ENCODE data around the gene CCDC191.

Gene CCDC191

GRCh38 chr3:114058646-114059045, 2.3 kb upstream of the CCDC191 start:
- DNase-seq = no peak

DNA sequence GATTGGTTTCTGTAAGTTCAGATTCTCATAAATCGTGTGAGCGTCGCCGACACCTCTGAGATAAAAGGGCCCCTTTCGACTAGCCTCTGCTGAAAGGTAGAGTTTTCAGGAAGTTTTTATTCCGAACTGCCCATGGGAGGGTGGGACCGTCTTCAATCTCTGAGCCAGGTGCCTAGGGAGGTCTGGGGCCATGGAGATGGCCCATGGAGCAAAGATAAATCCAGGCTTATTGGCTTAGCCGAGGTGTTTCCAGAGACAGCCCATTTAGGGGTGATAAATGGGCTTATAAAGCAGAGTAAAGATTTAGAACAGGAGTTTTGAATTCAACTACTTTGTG, 653 bp upstream of the CCDC191 start:
- DNase-seq = peak in 1 of 2 experiments; percentile 56

- no peak for DNase-seq
Measured at GRCh38 chr3:114052216-114052615, 4.1 kb downstream of the CCDC191 start.

DNA sequence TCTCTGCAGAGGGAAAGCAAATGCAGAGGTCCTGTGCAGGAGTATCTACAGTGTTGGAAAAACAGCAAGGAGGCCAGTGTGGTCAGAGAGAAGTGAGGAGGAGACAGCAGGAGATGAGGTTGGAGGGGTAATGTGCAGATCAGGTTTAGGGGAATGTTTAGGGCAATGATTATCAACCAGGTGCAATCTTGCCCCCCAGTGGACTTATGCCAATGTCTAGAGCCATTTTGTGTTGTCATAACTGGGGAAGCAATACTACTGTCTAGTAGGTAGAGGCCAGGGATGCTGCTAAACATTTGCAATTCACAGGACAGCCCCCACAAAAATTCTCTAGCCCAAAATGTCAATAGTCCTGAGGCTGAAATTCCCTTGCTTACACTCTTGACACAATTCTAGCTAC, 13.1 kb downstream of the CCDC191 start:
- no peak for DNase-seq

- no peak for DNase-seq
Measured at GRCh38 chr3:114035896-114036295, 20.4 kb downstream of the CCDC191 start.

- DNase-seq = no peak
Measured at GRCh38 chr3:114034787-114035545, 21.4 kb downstream of the CCDC191 start.

DNA sequence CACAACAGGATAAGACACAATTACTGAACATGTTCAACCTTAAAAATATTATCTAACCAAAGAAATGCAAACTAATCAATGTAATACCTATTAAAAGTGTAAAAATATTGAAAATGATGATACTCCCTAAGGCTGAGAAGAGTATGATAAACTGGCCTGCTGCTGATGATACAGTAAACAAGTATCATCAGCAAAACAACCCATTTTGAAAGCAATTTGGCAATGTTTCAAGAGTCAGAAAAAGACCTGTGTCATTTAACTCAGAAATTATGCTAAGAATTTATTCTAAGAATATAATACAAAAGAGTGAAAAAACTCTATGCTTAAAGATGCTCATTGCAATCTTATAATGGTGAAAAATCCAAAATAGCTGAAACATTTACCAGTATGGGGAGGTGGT, 22.1 kb downstream of the CCDC191 start:
- no peak for DNase-seq

DNA sequence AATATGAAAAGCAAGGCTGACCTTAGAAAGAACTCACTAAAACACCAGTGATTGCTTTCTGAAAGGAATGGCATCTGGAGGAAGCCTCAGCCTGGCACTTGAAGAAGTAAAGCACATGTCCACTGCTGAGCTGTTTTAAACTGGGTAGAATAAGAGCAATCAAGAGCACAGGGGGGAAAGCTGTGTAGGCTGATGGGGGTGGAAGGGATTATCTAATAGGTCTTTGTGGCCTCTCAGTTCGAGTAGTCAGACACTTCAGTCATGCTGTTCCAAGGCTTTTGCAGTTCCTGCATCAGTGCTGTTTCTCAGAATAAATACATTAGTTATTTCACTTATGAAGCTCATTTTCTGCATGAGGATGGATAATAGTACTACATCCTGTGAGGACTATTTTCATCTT, 22.6 kb downstream of the CCDC191 start:
- DNase-seq = no peak

DNA sequence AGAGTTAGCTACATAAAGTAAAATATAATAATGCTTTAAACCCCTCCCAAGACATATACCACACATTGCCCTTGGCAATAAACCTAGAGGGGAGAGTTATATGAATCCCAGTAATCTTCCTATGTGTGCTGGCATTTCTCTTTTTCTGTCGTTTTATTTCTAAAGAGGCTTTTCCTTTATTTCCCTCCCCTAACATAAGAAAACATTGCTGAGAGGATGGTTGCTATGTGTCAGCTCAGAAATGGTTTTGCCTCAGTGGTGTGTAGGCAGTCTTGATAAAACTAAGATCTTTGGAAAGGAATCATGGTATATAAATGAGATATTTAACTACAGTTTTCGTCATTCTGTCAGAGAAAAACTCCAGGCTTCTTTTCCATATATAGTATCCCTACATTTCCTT, 30.0 kb downstream of the CCDC191 start:
- no peak for DNase-seq

DNA sequence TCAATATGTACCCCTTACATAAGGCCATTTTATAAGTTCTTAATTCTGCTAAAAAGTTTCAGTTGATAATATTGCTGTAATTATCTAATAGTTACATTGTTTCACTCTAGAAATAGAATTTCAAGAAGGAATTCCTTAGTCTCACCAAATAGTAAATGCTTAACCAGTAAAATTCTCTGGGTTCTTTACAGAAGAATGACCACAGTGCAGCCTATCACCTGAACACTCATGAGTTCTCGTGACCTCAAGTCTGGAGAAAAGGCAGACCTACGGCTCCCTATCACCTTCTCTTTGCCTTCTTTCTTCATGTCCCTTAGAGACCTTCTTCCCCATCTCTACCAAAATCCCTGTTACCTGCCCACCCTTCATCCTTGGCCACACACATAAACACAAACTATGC, 30.9 kb downstream of the CCDC191 start:
- no peak for DNase-seq

- DNase-seq = peak in 1 of 2 experiments; percentile 22
Measured at GRCh38 chr3:114022145-114022802, 34.1 kb downstream of the CCDC191 start.

GRCh38 chr3:114020907-114021306, 35.4 kb downstream of the CCDC191 start:
- DNase-seq = no peak

- DNase-seq = no peak
Measured at GRCh38 chr3:114019486-114019885, 36.8 kb downstream of the CCDC191 start.

GRCh38 chr3:114014211-114014610, 42.1 kb downstream of the CCDC191 start:
- DNase-seq = no peak

DNA sequence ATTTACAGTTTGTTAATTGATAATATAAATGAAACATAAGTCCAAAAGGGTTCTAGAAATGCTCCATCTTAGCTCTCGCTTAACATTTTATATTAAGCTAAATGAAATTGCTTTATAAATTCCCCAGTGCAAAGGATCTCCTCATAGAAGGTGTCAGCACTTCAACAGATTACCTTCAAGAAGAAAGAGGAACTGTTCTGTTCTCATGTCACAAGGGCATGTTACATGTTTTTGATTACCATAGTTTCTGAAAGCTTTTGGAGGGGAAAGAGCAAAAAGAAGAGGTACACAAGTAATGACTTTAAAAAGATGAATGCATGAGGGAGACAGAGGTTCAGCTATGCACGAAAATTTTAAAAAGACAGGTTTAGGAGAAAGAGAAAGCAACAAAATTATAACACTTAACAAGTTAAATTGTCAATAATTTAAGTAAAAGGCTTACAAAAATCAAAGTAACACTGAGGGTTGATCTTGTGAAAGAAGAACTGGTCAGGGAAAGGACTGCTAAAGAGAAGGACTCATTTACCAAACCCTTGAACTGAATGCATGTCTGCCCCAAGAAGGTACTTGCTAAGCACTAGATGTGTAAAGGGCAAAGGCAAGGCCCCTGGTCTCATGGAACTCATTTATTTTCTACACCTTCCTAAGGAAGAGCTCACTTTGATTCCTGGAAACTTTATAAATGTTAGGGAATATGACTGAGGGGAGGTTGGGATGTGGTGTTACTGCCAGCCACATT, 45.1 kb downstream of the CCDC191 start:
- peak in 1 of 2 experiments; percentile 31 for DNase-seq

DNA sequence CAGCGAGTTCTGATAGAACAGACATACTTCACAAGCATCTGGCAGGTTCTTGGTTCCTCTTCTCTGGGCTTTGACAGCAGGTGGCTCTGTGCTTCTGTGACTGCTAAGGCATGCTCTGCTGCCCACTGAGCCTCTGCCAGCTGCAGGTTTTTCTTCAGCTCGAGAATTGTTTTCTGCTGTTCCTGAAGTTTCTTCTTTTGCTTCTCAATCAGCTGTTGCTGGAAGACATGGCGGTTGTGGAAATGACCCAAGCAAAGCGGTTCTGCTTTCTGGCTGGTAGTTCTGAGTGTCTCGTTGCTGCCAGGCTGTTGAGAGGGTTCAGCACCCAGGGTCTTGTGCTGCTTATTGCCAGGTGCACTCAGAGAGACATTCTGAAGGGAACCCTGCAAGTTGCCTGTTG, 50.8 kb downstream of the CCDC191 start:
- DNase-seq = no peak

DNA sequence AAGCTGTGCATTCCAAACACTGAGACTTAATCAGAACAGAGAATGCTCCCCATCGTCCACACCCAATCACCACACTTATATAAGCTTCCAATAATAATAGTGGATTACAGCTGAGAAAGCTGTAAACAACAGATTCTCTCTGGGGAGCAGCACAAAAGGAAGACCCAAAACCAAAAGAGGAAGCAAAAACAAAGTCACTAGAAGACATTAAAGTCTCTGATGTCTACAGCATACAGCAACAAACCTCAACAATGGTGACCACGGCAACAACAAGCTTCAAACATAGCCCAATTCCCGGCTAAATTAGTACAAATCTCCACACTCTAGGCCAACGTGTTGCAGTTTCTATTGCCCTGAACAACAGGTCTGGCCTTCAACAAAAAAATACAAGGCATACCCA, 70.8 kb downstream of the CCDC191 start:
- peak; percentile 60 to 63 for DNase-seq

GRCh38 chr3:113983544-113983943, 72.8 kb downstream of the CCDC191 start:
- no peak for DNase-seq

DNA sequence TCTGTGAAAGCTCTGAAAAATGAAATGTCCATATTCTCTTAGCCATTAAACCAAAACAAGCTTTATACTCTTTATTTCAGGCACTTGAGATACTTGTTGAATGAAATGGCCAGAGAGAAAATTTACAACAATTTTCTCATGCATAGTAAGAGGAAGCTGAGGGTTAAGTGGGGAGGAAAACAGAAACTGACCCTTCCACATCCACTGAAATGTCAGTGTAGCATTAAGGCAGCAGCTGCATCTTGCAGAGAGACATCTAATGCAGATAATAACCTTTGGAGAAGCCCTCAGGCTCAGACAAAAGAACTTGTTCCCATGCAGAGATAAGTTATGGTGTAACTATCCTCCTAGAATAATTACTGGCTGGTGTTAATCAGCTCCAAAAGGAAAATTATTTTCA, 74.5 kb downstream of the CCDC191 start:
- peak in 1 of 2 experiments; percentile 8 for DNase-seq

DNA sequence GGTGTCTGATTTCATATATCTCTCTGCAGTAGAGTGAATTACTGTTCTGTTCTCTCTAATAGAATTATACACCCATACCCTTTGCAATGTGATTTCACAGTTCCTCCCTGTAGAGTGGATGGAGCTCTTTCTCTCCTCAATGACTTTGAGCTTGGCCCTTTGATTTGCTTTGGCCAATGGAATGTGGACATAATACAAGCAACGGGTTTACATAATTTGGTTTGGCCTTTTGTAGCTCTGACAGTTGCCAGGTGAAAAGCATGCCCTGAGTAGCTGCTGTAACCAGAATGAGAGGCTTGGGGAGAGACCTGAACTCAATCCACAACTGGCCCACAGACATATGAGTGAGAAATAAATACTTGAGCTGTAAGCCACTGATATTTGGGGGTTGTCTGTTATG, 76.4 kb downstream of the CCDC191 start:
- DNase-seq = no peak

- no peak for DNase-seq
Measured at GRCh38 chr3:113977822-113978221, 78.5 kb downstream of the CCDC191 start.

GRCh38 chr3:113968986-113969385, 87.3 kb downstream of the CCDC191 start:
- DNase-seq = no peak

DNA sequence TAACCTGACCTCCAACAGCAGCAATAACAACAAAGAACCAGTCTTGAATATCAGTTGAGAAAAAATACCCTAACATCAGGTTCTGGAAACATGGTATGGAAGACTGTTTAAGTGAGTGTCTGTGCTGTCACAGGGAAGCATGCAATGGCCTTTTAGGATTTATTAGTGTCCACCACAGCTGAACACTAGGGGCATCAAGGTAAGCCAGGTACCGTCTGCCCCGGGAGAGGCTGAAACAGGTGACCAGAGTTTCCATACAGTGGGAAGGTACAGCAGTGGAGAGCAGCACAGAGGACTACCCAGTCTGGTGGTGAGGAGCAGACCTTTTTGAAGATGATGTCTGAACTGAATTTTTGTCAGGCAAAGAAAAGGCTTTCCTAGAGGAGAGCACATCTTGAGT, 90.2 kb downstream of the CCDC191 start:
- DNase-seq = no peak

DNA sequence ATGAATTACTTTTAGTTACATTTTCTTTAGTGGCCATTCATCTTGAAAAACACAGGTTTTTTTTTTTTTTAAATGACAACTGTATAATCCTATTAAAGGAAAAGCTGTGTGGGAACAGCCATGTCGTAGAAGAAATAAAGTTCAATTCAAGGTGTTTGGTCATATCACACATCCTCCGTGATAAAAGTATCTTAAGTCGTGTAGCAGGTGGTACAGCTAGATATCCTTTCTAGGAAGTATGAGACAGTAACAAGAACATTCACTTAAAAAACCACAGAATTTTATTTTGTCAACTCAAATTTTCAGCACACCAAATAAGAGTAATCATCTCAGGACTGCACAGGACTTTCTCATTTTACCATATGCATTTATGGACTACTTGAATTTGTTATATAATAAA, 92.4 kb downstream of the CCDC191 start:
- no peak for DNase-seq
